ENCODE data around the gene LEKR1.
A peak's percentile ranks its signal among the peaks of the same experiment; 100 is the strongest.

LEKR1 gene

GRCh38 chr3:156817646-156818272 is 8.4 kb upstream of the LEKR1 start:
- no peak for ATAC-seq
- TF ChIP-seq CREB5 (CRISPR knock-in tag; IDR thresholded peaks at IDR 0.05; ENCODE audit: low read depth), result no peak
- TF ChIP-seq, protein P1, sequence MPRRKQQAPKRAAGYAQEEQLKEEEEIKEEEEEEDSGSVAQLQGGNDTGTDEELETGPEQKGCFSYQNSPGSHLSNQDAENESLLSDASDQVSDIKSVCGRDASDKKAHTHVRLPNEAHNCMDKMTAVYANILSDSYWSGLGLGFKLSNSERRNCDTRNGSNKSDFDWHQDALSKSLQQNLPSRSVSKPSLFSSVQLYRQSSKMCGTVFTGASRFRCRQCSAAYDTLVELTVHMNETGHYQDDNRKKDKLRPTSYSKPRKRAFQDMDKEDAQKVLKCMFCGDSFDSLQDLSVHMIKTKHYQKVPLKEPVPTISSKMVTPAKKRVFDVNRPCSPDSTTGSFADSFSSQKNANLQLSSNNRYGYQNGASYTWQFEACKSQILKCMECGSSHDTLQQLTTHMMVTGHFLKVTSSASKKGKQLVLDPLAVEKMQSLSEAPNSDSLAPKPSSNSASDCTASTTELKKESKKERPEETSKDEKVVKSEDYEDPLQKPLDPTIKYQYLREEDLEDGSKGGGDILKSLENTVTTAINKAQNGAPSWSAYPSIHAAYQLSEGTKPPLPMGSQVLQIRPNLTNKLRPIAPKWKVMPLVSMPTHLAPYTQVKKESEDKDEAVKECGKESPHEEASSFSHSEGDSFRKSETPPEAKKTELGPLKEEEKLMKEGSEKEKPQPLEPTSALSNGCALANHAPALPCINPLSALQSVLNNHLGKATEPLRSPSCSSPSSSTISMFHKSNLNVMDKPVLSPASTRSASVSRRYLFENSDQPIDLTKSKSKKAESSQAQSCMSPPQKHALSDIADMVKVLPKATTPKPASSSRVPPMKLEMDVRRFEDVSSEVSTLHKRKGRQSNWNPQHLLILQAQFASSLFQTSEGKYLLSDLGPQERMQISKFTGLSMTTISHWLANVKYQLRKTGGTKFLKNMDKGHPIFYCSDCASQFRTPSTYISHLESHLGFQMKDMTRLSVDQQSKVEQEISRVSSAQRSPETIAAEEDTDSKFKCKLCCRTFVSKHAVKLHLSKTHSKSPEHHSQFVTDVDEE (CRISPR knock-in tag; IDR thresholded peaks at IDR 0.05), result no peak
- TF ChIP-seq, protein P2, sequence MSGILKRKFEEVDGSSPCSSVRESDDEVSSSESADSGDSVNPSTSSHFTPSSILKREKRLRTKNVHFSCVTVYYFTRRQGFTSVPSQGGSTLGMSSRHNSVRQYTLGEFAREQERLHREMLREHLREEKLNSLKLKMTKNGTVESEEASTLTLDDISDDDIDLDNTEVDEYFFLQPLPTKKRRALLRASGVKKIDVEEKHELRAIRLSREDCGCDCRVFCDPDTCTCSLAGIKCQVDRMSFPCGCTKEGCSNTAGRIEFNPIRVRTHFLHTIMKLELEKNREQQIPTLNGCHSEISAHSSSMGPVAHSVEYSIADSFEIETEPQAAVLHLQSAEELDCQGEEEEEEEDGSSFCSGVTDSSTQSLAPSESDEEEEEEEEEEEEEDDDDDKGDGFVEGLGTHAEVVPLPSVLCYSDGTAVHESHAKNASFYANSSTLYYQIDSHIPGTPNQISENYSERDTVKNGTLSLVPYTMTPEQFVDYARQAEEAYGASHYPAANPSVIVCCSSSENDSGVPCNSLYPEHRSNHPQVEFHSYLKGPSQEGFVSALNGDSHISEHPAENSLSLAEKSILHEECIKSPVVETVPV (CRISPR knock-in tag; IDR thresholded peaks at IDR 0.05), result no peak

DNA sequence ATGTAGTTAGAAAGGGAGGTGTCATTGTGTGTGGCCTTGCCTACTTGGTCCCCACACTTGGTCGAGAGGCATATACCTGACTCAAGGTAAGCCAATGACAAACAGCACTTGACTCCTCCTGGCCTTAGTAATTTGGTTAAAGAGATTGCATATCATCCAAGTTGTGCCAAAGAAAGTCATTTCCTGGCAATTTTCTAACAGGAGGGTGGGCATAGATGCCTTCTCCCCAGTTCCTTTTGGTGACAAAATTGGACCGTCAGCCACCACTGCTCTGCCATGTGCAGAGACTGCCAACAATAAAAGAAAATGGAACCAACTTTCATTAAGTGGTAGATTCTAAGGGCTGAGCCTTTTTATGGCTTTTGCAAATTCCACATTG is 7.9 kb upstream of the LEKR1 start:
- no peak for ATAC-seq
- TF ChIP-seq ARNTL (CRISPR knock-in tag; IDR thresholded peaks at IDR 0.05; ENCODE audit: borderline replicate concordance, low read depth) (no peak), RARB (CRISPR knock-in tag; IDR thresholded peaks at IDR 0.05) (no peak), ZFP30 (CRISPR knock-in tag; IDR thresholded peaks at IDR 0.05) (no peak), SNAI2 (CRISPR knock-in tag; IDR thresholded peaks at IDR 0.05) (no peak), BACH2 (CRISPR knock-in tag; IDR thresholded peaks at IDR 0.05; ENCODE audit: borderline replicate concordance) (no peak), GLIS3 (CRISPR knock-in tag; IDR thresholded peaks at IDR 0.05) (no peak), ZNF8 (CRISPR knock-in tag; IDR thresholded peaks at IDR 0.05) (no peak), CREB5 (CRISPR knock-in tag; IDR thresholded peaks at IDR 0.05; ENCODE audit: low read depth) (no peak), ZC3H10 (CRISPR knock-in tag; IDR thresholded peaks at IDR 0.05) (no peak), TCF4 (CRISPR knock-in tag; IDR thresholded peaks at IDR 0.05; ENCODE audit: borderline replicate concordance) (no peak), ZFP3 (CRISPR knock-in tag; IDR thresholded peaks at IDR 0.05) (no peak)
- TF ChIP-seq, protein P1 (CRISPR knock-in tag; IDR thresholded peaks at IDR 0.05), result no peak

GRCh38 chr3:156818890-156819289 is 7.3 kb upstream of the LEKR1 start:
- ATAC-seq, result peak; percentile 53
- TF ChIP-seq, protein P3, sequence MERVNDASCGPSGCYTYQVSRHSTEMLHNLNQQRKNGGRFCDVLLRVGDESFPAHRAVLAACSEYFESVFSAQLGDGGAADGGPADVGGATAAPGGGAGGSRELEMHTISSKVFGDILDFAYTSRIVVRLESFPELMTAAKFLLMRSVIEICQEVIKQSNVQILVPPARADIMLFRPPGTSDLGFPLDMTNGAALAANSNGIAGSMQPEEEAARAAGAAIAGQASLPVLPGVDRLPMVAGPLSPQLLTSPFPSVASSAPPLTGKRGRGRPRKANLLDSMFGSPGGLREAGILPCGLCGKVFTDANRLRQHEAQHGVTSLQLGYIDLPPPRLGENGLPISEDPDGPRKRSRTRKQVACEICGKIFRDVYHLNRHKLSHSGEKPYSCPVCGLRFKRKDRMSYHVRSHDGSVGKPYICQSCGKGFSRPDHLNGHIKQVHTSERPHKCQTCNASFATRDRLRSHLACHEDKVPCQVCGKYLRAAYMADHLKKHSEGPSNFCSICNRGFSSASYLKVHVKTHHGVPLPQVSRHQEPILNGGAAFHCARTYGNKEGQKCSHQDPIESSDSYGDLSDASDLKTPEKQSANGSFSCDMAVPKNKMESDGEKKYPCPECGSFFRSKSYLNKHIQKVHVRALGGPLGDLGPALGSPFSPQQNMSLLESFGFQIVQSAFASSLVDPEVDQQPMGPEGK (CRISPR knock-in tag; IDR thresholded peaks at IDR 0.05; ENCODE audit: borderline replicate concordance), result peak; percentile 60; the same call in 1 of the 2 replicates
- no peak for TF ChIP-seq ZFP3 (CRISPR knock-in tag; IDR thresholded peaks at IDR 0.05)
